CD4-positive, alpha-beta T cell treated with Interleukin-15 for 1 hour (primary cell): ENCODE data around the gene RXRA.

ENCODE experiments used
- DNase-seq: peaks from one replicate; pipeline ENCODE4 v3.0.0-alpha.2; 2020

RXRA gene

GRCh38 chr9:134313470-134313869, 12.8 kb upstream of the RXRA start:
- DNase-seq, result no peak

DNA sequence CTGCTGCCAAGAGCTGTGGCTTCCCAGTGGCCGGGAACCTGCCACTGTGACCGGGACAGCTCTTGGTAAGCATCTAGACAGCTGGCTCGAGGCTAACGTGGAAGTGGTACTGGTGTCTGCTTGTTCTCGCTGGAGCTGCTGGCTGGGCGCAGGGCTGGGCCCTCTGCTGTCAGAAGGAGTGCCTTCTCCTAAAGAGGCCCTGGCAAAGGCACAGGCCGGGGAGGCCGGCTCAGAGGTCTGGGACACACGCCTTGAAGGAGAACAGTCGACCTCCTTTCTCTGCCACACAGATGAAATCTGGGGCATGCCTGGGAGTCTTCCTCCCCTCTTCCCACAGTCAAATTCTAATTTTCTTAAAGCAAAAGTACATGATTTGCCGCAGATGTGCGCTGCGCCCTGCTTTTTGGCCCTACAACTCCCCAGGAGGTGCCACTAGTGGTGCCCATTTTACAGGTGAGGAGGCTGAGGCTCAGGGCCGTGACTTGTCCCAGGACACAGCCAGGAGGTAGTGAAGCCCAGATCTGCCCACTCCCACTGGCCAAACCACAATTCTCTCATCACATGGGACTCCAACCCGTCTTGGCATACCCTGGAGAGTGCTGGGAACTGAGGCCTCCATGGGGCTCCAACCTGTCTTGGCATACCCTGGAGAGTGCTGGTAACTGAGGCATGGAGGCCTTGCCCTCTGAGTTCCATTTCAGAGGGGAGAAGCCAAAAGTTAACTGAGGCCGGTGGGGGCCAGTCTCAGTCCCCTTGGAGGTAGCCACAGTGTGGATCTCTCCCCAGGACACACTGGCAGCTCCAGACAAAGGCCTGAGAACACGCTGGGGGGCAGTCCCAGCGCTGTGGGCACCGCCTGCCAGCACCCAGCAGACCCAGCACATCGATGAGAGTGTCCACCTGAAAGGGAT, 12.0 kb upstream of the RXRA start:
- DNase-seq, result no peak

DNA sequence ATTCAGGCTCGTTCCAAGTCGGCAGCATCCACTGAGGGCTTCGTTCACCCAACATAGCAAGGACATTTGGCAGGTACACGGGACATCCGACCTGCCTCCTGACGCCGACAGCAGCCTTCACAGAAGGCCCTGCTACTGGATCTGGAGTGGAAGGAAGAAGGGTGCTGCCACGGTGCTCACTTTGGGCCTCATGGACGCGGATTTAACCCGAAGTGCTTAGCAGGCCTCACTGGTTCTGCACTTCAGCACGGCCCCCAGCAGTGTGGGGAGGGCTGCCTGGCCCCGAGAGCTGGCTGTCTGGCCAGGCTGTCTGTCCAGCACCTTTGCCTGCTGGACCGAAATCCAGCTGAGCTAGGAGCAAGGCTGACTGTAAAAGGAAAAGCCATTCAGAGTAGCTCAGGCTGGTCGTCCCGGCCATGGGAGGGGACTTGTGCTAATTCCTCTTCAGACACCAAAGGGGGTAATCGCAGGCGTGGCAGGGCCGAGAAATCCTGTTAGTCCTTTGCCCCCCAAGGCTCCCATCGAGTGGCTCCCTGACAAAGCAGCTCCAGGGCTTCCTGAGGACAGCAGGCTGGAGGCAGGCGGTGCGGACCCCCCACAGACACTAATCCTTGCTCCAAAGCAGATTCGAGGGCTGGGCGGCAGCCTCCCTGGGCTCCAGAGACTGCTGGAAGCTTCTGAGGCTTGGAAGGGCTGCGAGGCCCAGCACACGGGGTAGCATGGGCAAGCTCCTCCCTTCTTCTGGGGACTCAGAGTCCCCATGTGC, 11.1 kb upstream of the RXRA start:
- DNase-seq, result no peak

GRCh38 chr9:134315716-134316448, 10.4 kb upstream of the RXRA start:
- no peak for DNase-seq

DNA sequence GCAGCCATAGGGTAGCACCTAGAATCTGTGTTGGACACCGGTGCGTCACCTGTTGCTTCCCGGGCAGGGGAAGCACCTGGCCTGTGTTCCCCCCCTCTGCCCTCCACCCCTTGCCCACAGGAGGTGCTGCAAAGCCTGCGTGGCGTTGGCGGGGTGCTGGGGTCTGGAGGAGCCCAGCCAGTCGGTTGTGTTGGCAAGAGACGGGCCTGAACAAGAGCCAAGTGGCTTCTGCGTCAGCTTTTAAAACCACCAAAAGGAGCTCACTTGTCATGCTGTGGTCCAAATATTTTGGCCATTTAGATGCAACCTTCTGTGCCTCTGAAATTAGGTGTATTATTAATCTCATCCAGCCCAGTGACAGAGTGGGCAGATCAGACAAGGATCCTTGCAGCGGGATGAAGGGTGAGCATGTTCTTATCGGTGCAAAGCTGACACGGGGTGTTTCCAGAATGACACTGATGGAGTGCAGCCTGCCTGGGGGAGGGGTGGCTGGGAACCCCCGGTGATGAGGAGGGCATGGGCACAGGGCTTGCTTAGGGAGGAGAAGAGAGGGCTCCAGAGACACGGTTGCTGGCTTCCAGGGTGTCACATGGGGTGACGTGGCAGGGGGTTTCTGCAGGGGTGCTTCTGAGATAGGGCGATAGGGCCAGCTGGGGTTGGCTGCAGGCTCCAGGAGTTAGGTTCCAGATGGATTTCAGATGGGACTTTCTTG, 9.7 kb upstream of the RXRA start:
- DNase-seq, result no peak

DNA sequence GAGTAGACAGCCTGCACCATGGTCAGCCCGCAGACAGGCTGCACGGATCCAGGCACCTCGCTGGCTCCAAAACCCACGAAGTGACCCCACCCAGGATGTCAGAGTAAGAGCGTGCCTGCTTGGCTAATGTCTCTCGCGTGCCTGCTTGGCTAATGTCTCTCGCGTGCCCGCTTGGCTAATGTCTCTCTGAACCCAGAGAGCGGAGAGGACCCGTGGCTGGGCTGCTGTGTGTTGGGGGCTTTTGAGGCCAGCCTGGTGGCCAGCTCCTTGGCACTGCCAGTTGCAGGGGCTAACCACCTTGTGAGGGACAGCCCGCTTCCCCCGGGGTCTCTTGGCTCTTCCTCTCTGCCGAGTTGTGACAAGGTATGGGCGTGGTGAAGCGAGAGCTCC, 8.9 kb upstream of the RXRA start:
- no peak for DNase-seq

GRCh38 chr9:134317790-134318414, 8.4 kb upstream of the RXRA start:
- DNase-seq, result no peak

- DNase-seq, result no peak
These were observed 7.8 kb upstream of the RXRA start for GRCh38 chr9:134318481-134318891.

- no peak for DNase-seq
These were observed 7.3 kb upstream of the RXRA start for GRCh38 chr9:134318941-134319305.

DNA sequence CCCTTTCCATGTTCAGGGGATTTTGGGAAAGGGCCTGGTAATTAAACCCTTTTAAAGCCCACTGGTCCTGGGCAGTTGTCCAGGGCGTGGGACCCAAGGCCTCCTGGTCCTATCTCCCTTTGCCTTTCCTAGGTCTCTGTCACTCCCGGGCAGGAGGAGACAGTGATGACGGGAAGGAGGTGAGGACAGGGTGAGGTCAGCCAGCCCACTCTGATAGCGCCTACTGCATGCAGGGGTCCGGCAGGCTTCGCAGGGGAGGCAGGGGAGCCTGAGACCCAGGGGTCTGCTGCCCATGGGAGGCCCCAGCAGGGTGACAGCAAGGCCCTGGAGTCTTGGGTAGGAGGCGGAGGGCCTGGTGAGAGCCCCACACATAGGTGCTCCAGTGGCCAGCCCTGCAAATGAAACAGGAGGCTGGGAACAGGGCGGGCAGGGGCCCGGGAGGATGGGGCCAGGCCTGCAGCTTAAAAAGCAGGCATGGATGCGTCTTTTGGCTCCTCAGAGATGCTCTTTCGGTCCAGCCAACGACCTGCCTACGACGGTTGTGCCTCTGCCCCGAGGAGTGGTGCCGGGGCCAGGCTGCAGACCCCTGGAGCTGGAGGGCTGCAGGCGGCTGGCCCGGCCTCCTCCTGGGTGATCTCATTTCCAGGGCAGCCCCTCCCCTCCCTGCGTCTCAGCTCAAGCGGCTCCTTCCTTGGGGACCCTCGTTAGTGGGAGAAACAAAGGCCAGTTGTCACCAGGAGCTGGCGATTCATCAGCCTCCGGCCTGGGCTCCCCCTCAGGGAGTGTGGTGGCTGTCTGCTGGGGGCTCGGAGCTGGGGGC, 6.7 kb upstream of the RXRA start:
- no peak for DNase-seq

GRCh38 chr9:134320126-134320867, 6.0 kb upstream of the RXRA start:
- no peak for DNase-seq

- no peak for DNase-seq
These were observed 5.3 kb upstream of the RXRA start for GRCh38 chr9:134320868-134321471.

- no peak for DNase-seq
These were observed 4.7 kb upstream of the RXRA start for GRCh38 chr9:134321531-134321930.

GRCh38 chr9:134321946-134322741, 4.1 kb upstream of the RXRA start:
- DNase-seq, result no peak

DNA sequence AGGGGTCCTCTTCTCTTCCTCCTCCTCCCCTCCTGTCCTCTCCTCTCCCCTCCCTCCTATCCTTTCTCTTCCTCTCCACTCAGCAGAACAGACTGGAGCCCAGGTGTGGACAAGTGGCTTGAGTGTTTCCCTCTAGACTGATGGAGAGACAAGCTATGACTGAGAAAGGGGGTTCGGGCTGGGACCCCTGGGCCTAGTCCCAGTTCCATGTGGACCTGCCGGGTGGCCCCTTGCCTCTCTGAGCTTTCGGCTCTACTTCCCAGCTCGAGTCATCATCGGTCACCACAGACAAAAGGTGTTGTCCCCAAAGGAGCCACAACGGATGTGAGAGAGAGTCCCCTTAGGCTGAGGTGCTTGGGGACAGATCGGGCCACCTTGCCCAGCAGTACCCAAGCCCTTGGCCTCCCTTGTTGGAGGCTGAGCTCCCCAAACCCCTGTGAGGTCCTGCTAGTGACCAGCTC, 3.4 kb upstream of the RXRA start:
- no peak for DNase-seq

DNA sequence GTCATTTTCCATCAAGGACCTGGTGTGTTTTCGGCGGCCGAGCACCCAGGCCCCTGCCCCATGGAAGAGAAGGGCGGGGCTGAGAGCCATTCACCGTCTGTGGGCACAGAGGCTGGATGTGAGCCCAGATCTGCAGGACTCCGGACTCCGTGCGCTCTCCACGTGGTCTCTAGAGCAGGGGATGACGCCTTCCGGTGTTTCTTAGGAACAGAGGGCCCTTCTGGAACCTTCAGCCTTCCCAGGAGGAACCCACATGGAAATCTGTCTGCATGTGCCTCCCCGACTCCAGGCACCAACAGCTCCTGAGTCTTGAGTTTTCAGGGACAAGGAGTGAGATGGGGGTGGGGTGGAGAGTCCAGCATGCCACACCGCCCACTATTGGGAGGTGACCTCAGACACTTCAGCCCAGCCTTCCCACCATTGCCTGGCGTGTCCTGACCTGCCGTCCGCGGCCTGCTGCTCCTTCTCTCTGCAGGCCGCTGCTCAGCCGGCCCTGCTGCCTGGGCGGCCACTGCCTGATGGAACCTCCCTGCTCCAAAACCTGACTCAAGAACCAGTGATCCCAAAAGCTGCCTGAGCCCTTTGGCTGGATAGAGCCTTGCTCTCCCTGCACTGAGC, 2.4 kb upstream of the RXRA start:
- no peak for DNase-seq

- no peak for DNase-seq
These were observed 1.7 kb upstream of the RXRA start for GRCh38 chr9:134324359-134325095.
